CMK (cell line): ENCODE measurements around the gene OSGEP.
"Not testable (repeated sequence)": the region's sequence is repeated elsewhere in the genome, so short reads cannot be mapped to it uniquely, and the experiment has no call there.

Experiments
- DNase-seq: peaks from one replicate; pipeline ENCODE4 v3.0.0-alpha.2; 2010; ENCODE audit warnings: low read depth

OSGEP gene

GRCh38 chr14:20469890-20470602 lies 15.4 kb upstream of the OSGEP start:
- no peak for DNase-seq

GRCh38 chr14:20469242-20469889 lies 14.8 kb upstream of the OSGEP start, which contains the start of gene PNP:
PNP (plus strand) TSS chr14:20469406; CDS start chr14:20469525, 119 bp downstream.
- DNase-seq: peak; percentile 71

- no peak for DNase-seq
These were observed 14.2 kb upstream of the OSGEP start for GRCh38 chr14:20468764-20469241.

- DNase-seq: peak; percentile 99
These were observed 6.9 kb upstream of the OSGEP start, which contains the start of gene PIP4P1 for GRCh38 chr14:20461225-20462141. PIP4P1 (minus strand) TSS chr14:20461434; CDS start chr14:20461325, 109 bp downstream.

- DNase-seq: no peak
These were observed 6.0 kb upstream of the OSGEP start for GRCh38 chr14:20460458-20461224.

GRCh38 chr14:20458031-20458789 lies 3.6 kb upstream of the OSGEP start:
- DNase-seq: no peak

- DNase-seq: no peak
These were observed 2.4 kb upstream of the OSGEP start for GRCh38 chr14:20456971-20457370.

GRCh38 chr14:20455355-20456300 lies 1.0 kb upstream of the OSGEP start:
- no peak for DNase-seq

GRCh38 chr14:20452831-20453230 lies 1.8 kb downstream of the OSGEP start:
- not testable (repeated sequence) for DNase-seq

GRCh38 chr14:20446889-20447288 lies 7.7 kb downstream of the OSGEP start:
- no peak for DNase-seq

- DNase-seq: not testable (repeated sequence)
These were observed 11.0 kb downstream of the OSGEP start for GRCh38 chr14:20443650-20444049.

GRCh38 chr14:20441461-20441860 lies 13.2 kb downstream of the OSGEP start:
- peak; percentile 54 for DNase-seq

GRCh38 chr14:20440882-20441281 lies 13.7 kb downstream of the OSGEP start:
- peak; percentile 51 for DNase-seq

- DNase-seq: no peak
These were observed 14.1 kb downstream of the OSGEP start for GRCh38 chr14:20440465-20440864.

- no peak for DNase-seq
These were observed 15.9 kb downstream of the OSGEP start for GRCh38 chr14:20438664-20439063.

- no peak for DNase-seq
These were observed 18.3 kb downstream of the OSGEP start for GRCh38 chr14:20436363-20436755.

GRCh38 chr14:20435582-20436362 lies 18.8 kb downstream of the OSGEP start, which contains the start of gene KLHL33:
KLHL33 (minus strand) TSS chr14:20436166; CDS start chr14:20435811, 355 bp downstream.
- DNase-seq: no peak
